ENCODE results near the gene KRT80.

DNA sequence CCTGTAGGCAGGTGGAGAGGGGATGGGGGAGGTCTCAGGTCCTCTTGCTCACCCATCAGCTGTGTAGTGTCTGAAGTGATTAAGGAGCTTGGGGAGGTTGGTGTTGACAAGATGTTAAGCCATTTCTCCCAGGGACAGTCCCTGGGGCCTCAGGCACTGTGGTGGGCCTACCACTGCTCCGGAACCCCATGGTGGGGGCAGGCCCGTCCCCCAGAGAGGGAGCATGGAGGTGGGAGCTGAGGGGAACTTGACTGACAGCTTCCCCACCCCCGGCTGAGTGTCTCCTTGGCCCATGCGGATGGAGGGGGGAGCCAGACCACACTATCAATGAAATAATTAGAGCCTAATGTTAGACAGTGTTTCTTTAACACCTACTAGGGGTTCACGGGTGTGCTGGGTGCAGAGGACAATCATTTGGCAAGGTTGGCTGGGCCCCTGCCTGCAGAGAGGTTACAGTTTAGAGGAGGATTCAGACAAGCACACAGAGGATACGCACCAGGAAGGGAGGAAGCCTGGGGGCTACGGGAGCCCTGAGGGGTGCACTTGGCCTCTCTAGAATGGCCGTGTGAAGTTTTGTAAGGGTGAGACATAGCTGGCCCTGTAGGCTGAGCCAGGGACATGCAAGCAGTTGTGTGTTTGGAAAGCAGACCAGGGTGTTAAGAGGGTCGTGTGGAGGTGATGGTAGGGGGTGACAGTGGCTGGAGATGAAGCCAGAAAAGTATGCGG lies 19.3 kb upstream of the KRT80 start:
- TF ChIP-seq POLR2A (IDR thresholded peaks at IDR 0.05; ENCODE audit: low read depth, low read length) (no peak), EZH2 (IDR thresholded peaks at IDR 0.05; ENCODE audit: borderline replicate concordance, low read depth, low read length, severe bottlenecking) (no peak), MYC (IDR thresholded peaks at IDR 0.05; ENCODE audit: low read depth, low read length) (no peak)
- TF ChIP-seq, protein P1, sequence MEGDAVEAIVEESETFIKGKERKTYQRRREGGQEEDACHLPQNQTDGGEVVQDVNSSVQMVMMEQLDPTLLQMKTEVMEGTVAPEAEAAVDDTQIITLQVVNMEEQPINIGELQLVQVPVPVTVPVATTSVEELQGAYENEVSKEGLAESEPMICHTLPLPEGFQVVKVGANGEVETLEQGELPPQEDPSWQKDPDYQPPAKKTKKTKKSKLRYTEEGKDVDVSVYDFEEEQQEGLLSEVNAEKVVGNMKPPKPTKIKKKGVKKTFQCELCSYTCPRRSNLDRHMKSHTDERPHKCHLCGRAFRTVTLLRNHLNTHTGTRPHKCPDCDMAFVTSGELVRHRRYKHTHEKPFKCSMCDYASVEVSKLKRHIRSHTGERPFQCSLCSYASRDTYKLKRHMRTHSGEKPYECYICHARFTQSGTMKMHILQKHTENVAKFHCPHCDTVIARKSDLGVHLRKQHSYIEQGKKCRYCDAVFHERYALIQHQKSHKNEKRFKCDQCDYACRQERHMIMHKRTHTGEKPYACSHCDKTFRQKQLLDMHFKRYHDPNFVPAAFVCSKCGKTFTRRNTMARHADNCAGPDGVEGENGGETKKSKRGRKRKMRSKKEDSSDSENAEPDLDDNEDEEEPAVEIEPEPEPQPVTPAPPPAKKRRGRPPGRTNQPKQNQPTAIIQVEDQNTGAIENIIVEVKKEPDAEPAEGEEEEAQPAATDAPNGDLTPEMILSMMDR (IDR thresholded peaks at IDR 0.05; ENCODE audit: extremely low read depth in 1 of 2, insufficient read depth in 1 of 2, low read depth in 1 of 2, low read length in 2 of 2) = no peak

All from endothelial cell of umbilical vein (primary cell).